Measurements from ENCODE around the gene MCU.

DNA sequence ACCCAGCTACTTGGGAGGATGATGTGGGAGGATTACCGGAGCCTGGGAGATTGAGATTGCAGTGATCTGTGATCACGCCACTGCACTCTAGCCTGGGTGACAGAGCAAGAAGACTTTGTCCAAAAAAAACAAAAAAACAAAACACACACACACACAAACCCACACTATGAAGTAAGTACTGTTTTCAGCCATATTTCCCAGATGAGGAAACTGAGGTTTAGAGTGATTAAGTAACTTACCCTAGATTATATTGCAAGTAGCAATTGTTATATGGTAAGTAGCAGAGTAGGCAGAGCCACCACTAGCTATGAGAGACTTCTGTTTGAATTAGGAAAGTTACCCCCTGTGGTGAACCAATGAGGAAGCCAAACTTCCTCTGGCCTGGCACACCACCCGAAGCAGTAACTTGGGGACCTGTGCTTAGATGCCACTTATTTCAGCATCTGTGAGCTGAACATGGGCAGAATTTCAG lies 61.9 kb downstream of the MCU start:
- TF ChIP-seq, protein P1, sequence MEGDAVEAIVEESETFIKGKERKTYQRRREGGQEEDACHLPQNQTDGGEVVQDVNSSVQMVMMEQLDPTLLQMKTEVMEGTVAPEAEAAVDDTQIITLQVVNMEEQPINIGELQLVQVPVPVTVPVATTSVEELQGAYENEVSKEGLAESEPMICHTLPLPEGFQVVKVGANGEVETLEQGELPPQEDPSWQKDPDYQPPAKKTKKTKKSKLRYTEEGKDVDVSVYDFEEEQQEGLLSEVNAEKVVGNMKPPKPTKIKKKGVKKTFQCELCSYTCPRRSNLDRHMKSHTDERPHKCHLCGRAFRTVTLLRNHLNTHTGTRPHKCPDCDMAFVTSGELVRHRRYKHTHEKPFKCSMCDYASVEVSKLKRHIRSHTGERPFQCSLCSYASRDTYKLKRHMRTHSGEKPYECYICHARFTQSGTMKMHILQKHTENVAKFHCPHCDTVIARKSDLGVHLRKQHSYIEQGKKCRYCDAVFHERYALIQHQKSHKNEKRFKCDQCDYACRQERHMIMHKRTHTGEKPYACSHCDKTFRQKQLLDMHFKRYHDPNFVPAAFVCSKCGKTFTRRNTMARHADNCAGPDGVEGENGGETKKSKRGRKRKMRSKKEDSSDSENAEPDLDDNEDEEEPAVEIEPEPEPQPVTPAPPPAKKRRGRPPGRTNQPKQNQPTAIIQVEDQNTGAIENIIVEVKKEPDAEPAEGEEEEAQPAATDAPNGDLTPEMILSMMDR (optimal IDR thresholded peaks at IDR 0.05 in 1 of 3, IDR thresholded peaks at IDR 0.05 in 1 of 3, conservative IDR thresholded peaks at IDR 0.05 in 1 of 3; ENCODE audit: extremely low read depth in 1 of 3, insufficient read depth in 2 of 3, low read length in 3 of 3) = no peak
- no peak for TF ChIP-seq EZH2 (IDR thresholded peaks at IDR 0.05; ENCODE audit: low read length)

All from keratinocyte (primary cell).